PC-3 (cell line): ENCODE results near the gene FARS2.

Experiments
- EZH2 ChIP-seq: fragments of 300-600 bp; sonication (generic); IDR thresholded peaks from one replicate; pipeline ENCODE4 v1.6.1; 2017; ENCODE audit warnings: antibody characterized with exemption, mild to moderate bottlenecking, low read length; ENCODE audit not compliant: unreplicated experiment
- EZH2phosphoT487 ChIP-seq: fragments of 300-600 bp; sonication (generic); IDR thresholded peaks from 2 replicates; pipeline ENCODE4 v1.6.1; 2018; ENCODE audit warnings: mild to moderate bottlenecking, antibody characterized with exemption, low read length, borderline replicate concordance
- TF ChIP-seq, protein P1 (sequence below): fragments of 300-600 bp; sonication (generic); conservative IDR thresholded peaks from 2 replicates; pipeline ENCODE4 v1.5.1; 2017; ENCODE audit warnings: antibody characterized with exemption, low read depth, mild to moderate bottlenecking, low read length

- TF ChIP-seq, protein P1, sequence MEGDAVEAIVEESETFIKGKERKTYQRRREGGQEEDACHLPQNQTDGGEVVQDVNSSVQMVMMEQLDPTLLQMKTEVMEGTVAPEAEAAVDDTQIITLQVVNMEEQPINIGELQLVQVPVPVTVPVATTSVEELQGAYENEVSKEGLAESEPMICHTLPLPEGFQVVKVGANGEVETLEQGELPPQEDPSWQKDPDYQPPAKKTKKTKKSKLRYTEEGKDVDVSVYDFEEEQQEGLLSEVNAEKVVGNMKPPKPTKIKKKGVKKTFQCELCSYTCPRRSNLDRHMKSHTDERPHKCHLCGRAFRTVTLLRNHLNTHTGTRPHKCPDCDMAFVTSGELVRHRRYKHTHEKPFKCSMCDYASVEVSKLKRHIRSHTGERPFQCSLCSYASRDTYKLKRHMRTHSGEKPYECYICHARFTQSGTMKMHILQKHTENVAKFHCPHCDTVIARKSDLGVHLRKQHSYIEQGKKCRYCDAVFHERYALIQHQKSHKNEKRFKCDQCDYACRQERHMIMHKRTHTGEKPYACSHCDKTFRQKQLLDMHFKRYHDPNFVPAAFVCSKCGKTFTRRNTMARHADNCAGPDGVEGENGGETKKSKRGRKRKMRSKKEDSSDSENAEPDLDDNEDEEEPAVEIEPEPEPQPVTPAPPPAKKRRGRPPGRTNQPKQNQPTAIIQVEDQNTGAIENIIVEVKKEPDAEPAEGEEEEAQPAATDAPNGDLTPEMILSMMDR, result no peak
- no peak for TF ChIP-seq EZH2
- no peak for TF ChIP-seq EZH2phosphoT487
These were observed 20.9 kb downstream of the FARS2 start for GRCh38 chr6:5282191-5282623.
